Inflammatory macrophage treated with lipopolysaccharide for 1 hour (primary cell): ENCODE measurements around the gene OAS1.
"Not testable (repeated sequence)": the region's sequence is repeated elsewhere in the genome, so short reads cannot be mapped to it uniquely, and the experiment has no call there.

Experiments used
- DNase-seq, 2 donors: peaks; one replicate each; pipeline ENCODE4 v3.0.0-alpha.2; 2020 to 2022

Gene OAS1

GRCh38 chr12:112937741-112938719 lies 31.3 kb downstream of the OAS1 start, which contains the start of gene OAS3:
TSS of gene OAS3 (plus strand) at chr12:112938474. CDS start at chr12:112938531, 57 bp downstream.
- peak; percentile 98 to 100 for DNase-seq

- peak in 1 of 2 donors; percentile 38 for DNase-seq
Measured at GRCh38 chr12:112938751-112939150, 32.0 kb downstream of the OAS1 start.

- peak in 1 of 2 donors; percentile 41 for DNase-seq
Measured at GRCh38 chr12:112939761-112940381, 33.1 kb downstream of the OAS1 start.

GRCh38 chr12:112941528-112942335 lies 35.0 kb downstream of the OAS1 start:
- DNase-seq, result no peak

GRCh38 chr12:112942572-112942971 lies 35.8 kb downstream of the OAS1 start:
- DNase-seq, result no peak

- DNase-seq, result no peak
Measured at GRCh38 chr12:112944024-112944690, 37.4 kb downstream of the OAS1 start.

GRCh38 chr12:112945515-112945914 lies 38.8 kb downstream of the OAS1 start:
- DNase-seq, result no peak

- DNase-seq, result no peak
Measured at GRCh38 chr12:112946236-112947000, 39.7 kb downstream of the OAS1 start.

GRCh38 chr12:112947314-112947713 lies 40.6 kb downstream of the OAS1 start:
- no peak for DNase-seq

- no peak for DNase-seq
Measured at GRCh38 chr12:112947761-112948160, 41.0 kb downstream of the OAS1 start.

- no peak for DNase-seq
Measured at GRCh38 chr12:112948806-112949205, 42.0 kb downstream of the OAS1 start.

- no peak for DNase-seq
Measured at GRCh38 chr12:112950701-112951100, 43.9 kb downstream of the OAS1 start.

GRCh38 chr12:112957125-112957524 lies 50.4 kb downstream of the OAS1 start:
- not testable (repeated sequence) for DNase-seq

- no peak for DNase-seq
Measured at GRCh38 chr12:112961074-112961473, 54.3 kb downstream of the OAS1 start.

- DNase-seq, result no peak
Measured at GRCh38 chr12:112961536-112961935, 54.8 kb downstream of the OAS1 start.

GRCh38 chr12:112962561-112962960 lies 55.8 kb downstream of the OAS1 start:
- DNase-seq, result no peak

GRCh38 chr12:112963227-112963861 lies 56.6 kb downstream of the OAS1 start:
- no peak for DNase-seq

GRCh38 chr12:112964067-112964670 lies 57.4 kb downstream of the OAS1 start:
- no peak for DNase-seq

- DNase-seq, result no peak
Measured at GRCh38 chr12:112964915-112965314, 58.2 kb downstream of the OAS1 start.

GRCh38 chr12:112965643-112966042 lies 58.9 kb downstream of the OAS1 start:
- DNase-seq, result no peak

- no peak for DNase-seq
Measured at GRCh38 chr12:112967306-112967705, 60.5 kb downstream of the OAS1 start.
